Activated CD8-positive, alpha-beta memory T cell treated with anti-CD3 and anti-CD28 coated beads, Interleukin-2, amount 50 U/mL, for 1 hour (primary cell): Measurements from ENCODE around the gene AIP.

ENCODE experiments used
- DNase-seq: peaks from one replicate; pipeline ENCODE4 v3.0.0-alpha.2; 2020; ENCODE audit errors: extremely low read depth

AIP gene

GRCh38 chr11:67534070-67534679 lies 51.3 kb downstream of the AIP start:
- no peak for DNase-seq

- no peak for DNase-seq
Measured at GRCh38 chr11:67535561-67535960, 52.7 kb downstream of the AIP start.

GRCh38 chr11:67538306-67538705 lies 55.5 kb downstream of the AIP start:
- no peak for DNase-seq

- DNase-seq, result no peak
Measured at GRCh38 chr11:67538823-67539505, 56.1 kb downstream of the AIP start.

GRCh38 chr11:67539550-67539949 lies 56.7 kb downstream of the AIP start:
- no peak for DNase-seq
